NB4 (cell line): ENCODE data around the gene RRP36.

Experiments
- CTCF ChIP-seq: IDR thresholded peaks from one replicate; pipeline ENCODE4 v1.5.1; 2012; ENCODE audit warnings: low read depth, low read length
- TF ChIP-seq, protein P1 (sequence below): IDR thresholded peaks from 2 replicates; pipeline ENCODE4 v1.6.1; 2011; ENCODE audit warnings: low read depth, low read length

- TF ChIP-seq CTCF, result no peak
- TF ChIP-seq, protein P1, sequence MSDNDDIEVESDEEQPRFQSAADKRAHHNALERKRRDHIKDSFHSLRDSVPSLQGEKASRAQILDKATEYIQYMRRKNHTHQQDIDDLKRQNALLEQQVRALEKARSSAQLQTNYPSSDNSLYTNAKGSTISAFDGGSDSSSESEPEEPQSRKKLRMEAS, result no peak
Measured at GRCh38 chr6:43013097-43013842, 8.2 kb upstream of the RRP36 start.
